IgD-negative memory B cell (primary cell): ENCODE data around the gene ADAT1. TPM values are rescaled to one million over a fixed set of nuclear protein-coding genes. Genes with fewer than 3 reads are reported as not detected.

Experiments used
- H3K27ac Mint-ChIP-seq, 3 donors: one replicate each; pipeline ENCODE4 v1.8.0; 2020 to 2022; ENCODE audit warnings: mild to moderate bottlenecking in 3 of 3, mixed read lengths in 3 of 3, moderate library complexity in 1 of 3
- H3K27me3 Mint-ChIP-seq: one replicate; pipeline ENCODE4 v1.8.0; 2021; ENCODE audit warnings: mixed read lengths
- H3K36me3 Mint-ChIP-seq: one replicate; pipeline ENCODE4 v1.8.0; 2020; ENCODE audit warnings: mild to moderate bottlenecking, mixed read lengths
- H3K4me1 Mint-ChIP-seq, 3 donors: one replicate each; pipeline ENCODE4 v1.8.0; 2020 to 2022; ENCODE audit warnings: mixed read lengths in 3 of 3, mild to moderate bottlenecking in 1 of 3
- H3K4me3 Mint-ChIP-seq, 4 donors: one replicate each; pipeline ENCODE4 v1.8.0; 2020 to 2022; ENCODE audit warnings: mild to moderate bottlenecking in 4 of 4, mixed read lengths in 4 of 4, moderate library complexity in 3 of 4
- H3K9me3 Mint-ChIP-seq, 3 donors: one replicate each; pipeline ENCODE4 v1.8.0; 2020 to 2021; ENCODE audit warnings: mixed read lengths in 3 of 3, mild to moderate bottlenecking in 1 of 3
- polyA plus RNA-seq: library from polyadenylated mRNA; unstranded; fragments of 300-500 nt; fragmentation: Illumina TruSeq; gene quantifications from one replicate; pipeline ENCODE4 v1.2.3, GENCODE V29; 2021

The ADAT1 gene
- polyA plus RNA-seq, result 39.3 TPM

GRCh38 chr16:75622761-75623605, at the start of gene ADAT1:
Gene ADAT1 (minus strand): TSS chr16:75623281. CDS start chr16:75620799, 2,482 bp downstream.
- H3K27me3 Mint-ChIP-seq, result no peaks in the 10 kb centered on the region
- peak within 1 kb of the TSS; percentile 98 to 99 (median 99) for H3K4me3 Mint-ChIP-seq
- H3K4me1 Mint-ChIP-seq, result peaks cover 30 to 39% (median 32%) of the 10 kb centered on the region in 3 donors
- no peaks in the 10 kb centered on the region for H3K9me3 Mint-ChIP-seq
- H3K27ac Mint-ChIP-seq, result peak within 1 kb of the TSS; percentile 98 to 99 (median 99)
- H3K36me3 Mint-ChIP-seq, result peaks cover 6% of the 10 kb centered on the region

GRCh38 chr16:75667503-75667902, 44.4 kb upstream of the ADAT1 start:
- Mint-ChIP-seq H3K27me3 (no peaks in the 10 kb centered on the region), H3K36me3 (peaks cover 2% of the 10 kb centered on the region), H3K9me3 (no peaks in the 10 kb centered on the region), H3K4me3 (no peak overlapping the region), H3K4me1 (peaks cover 0 to 2% (median 0%) of the 10 kb centered on the region in 3 donors), H3K27ac (peak overlapping the region in 1 of 3 donors; percentile 46)

GRCh38 chr16:75660726-75661302, 37.7 kb upstream of the ADAT1 start:
- peaks cover under 1% of the 10 kb centered on the region for H3K36me3 Mint-ChIP-seq
- no peaks in the 10 kb centered on the region for H3K9me3 Mint-ChIP-seq
- peak overlapping the region in 1 of 3 donors; percentile 62 for H3K27ac Mint-ChIP-seq
- H3K4me3 Mint-ChIP-seq, result no peak overlapping the region
- H3K4me1 Mint-ChIP-seq, result peaks cover 2 to 7% (median 2%) of the 10 kb centered on the region in 3 donors
- no peaks in the 10 kb centered on the region for H3K27me3 Mint-ChIP-seq

- peaks cover 2% of the 10 kb centered on the region for H3K36me3 Mint-ChIP-seq
- H3K9me3 Mint-ChIP-seq, result no peaks in the 10 kb centered on the region
- H3K27me3 Mint-ChIP-seq, result no peaks in the 10 kb centered on the region
- no peak overlapping the region for H3K4me3 Mint-ChIP-seq
- H3K4me1 Mint-ChIP-seq, result peaks cover 2 to 7% (median 3%) of the 10 kb centered on the region in 3 donors
- H3K27ac Mint-ChIP-seq, result peak overlapping the region in 2 of 3 donors; percentile 19 to 31
Observed at GRCh38 chr16:75660321-75660720, 37.2 kb upstream of the ADAT1 start.

GRCh38 chr16:75658175-75658574, 35.1 kb upstream of the ADAT1 start:
- Mint-ChIP-seq H3K27me3 (no peaks in the 10 kb centered on the region), H3K4me3 (no peak overlapping the region), H3K36me3 (peaks cover 2% of the 10 kb centered on the region), H3K4me1 (peaks cover 12 to 16% (median 15%) of the 10 kb centered on the region in 3 donors), H3K27ac (no peak overlapping the region), H3K9me3 (no peaks in the 10 kb centered on the region)

- peak overlapping the region in 2 of 3 donors; percentile 78 to 86 for H3K27ac Mint-ChIP-seq
- peaks cover 36 to 46% (median 43%) of the 10 kb centered on the region in 3 donors for H3K4me1 Mint-ChIP-seq
- peaks cover 2% of the 10 kb centered on the region for H3K36me3 Mint-ChIP-seq
- H3K9me3 Mint-ChIP-seq, result no peaks in the 10 kb centered on the region
- no peaks in the 10 kb centered on the region for H3K27me3 Mint-ChIP-seq
- H3K4me3 Mint-ChIP-seq, result peak overlapping the region in 1 of 4 donors; percentile 77
Observed at GRCh38 chr16:75653922-75654321, 30.8 kb upstream of the ADAT1 start.

GRCh38 chr16:75648265-75649076, 25.4 kb upstream of the ADAT1 start:
- Mint-ChIP-seq H3K4me1 (peaks cover 47 to 53% (median 50%) of the 10 kb centered on the region in 3 donors), H3K27ac (peak overlapping the region; percentile 97 to 100 (median 99)), H3K4me3 (peak overlapping the region; percentile 99 to 100 (median 99)), H3K27me3 (no peaks in the 10 kb centered on the region), H3K9me3 (no peaks in the 10 kb centered on the region), H3K36me3 (peaks cover 4% of the 10 kb centered on the region)

GRCh38 chr16:75647492-75648264, 24.6 kb upstream of the ADAT1 start, which contains the start of the genes KARS1 and TERF2IP:
Gene KARS1 (minus strand): TSS chr16:75647665. CDS start chr16:75647639, 26 bp downstream.
Gene TERF2IP (plus strand): TSS chr16:75647773. CDS start chr16:75647883, 110 bp downstream.
- Mint-ChIP-seq H3K9me3 (no peaks in the 10 kb centered on the region), H3K4me1 (peaks cover 40 to 49% (median 46%) of the 10 kb centered on the region in 3 donors), H3K36me3 (peaks cover 4% of the 10 kb centered on the region), H3K27me3 (no peaks in the 10 kb centered on the region), H3K27ac (peak within 1 kb of the TSS; percentile 97 to 100 (median 99)), H3K4me3 (peak within 1 kb of the TSS; percentile 99 to 100 (median 100))

GRCh38 chr16:75647112-75647491, 24.0 kb upstream of the ADAT1 start:
- Mint-ChIP-seq H3K36me3 (peaks cover 4% of the 10 kb centered on the region), H3K27me3 (no peaks in the 10 kb centered on the region), H3K4me3 (peak overlapping the region; percentile 99 to 100 (median 100)), H3K27ac (peak overlapping the region; percentile 97 to 98 (median 97)), H3K4me1 (peaks cover 39 to 45% (median 42%) of the 10 kb centered on the region in 3 donors), H3K9me3 (no peaks in the 10 kb centered on the region)

GRCh38 chr16:75644240-75645012, 21.3 kb upstream of the ADAT1 start:
- peaks cover 4% of the 10 kb centered on the region for H3K36me3 Mint-ChIP-seq
- H3K4me1 Mint-ChIP-seq, result peaks cover 22 to 28% (median 26%) of the 10 kb centered on the region in 3 donors

GRCh38 chr16:75640598-75640997, 17.5 kb upstream of the ADAT1 start:
- no peak overlapping the region for H3K27ac Mint-ChIP-seq
- H3K36me3 Mint-ChIP-seq, result peaks cover 5% of the 10 kb centered on the region
- no peak overlapping the region for H3K4me3 Mint-ChIP-seq
- H3K4me1 Mint-ChIP-seq, result peaks cover 14 to 26% (median 15%) of the 10 kb centered on the region in 3 donors
- H3K9me3 Mint-ChIP-seq, result no peaks in the 10 kb centered on the region
- H3K27me3 Mint-ChIP-seq, result no peaks in the 10 kb centered on the region

More at GRCh38 chr16:75644240-75645012, 21.3 kb upstream of the ADAT1 start:
- Mint-ChIP-seq H3K27ac (peak overlapping the region; percentile 28 to 91 (median 51)), H3K27me3 (no peaks in the 10 kb centered on the region), H3K4me3 (peak overlapping the region in 3 of 4 donors; percentile 71 to 94 (median 83)), H3K9me3 (no peaks in the 10 kb centered on the region)

- Mint-ChIP-seq H3K27ac (no peak overlapping the region), H3K36me3 (peaks cover 10% of the 10 kb centered on the region), H3K4me3 (no peak overlapping the region)
Observed at GRCh38 chr16:75635036-75635435, 12.0 kb upstream of the ADAT1 start.

GRCh38 chr16:75632857-75633256, 9.8 kb upstream of the ADAT1 start:
- Mint-ChIP-seq H3K4me1 (peaks cover 5 to 7% (median 6%) of the 10 kb centered on the region in 3 donors), H3K27ac (no peak overlapping the region), H3K36me3 (peaks cover 13% of the 10 kb centered on the region), H3K27me3 (no peaks in the 10 kb centered on the region), H3K4me3 (no peak overlapping the region), H3K9me3 (no peaks in the 10 kb centered on the region)

More at GRCh38 chr16:75635036-75635435, 12.0 kb upstream of the ADAT1 start:
- no peaks in the 10 kb centered on the region for H3K9me3 Mint-ChIP-seq
- peaks cover 2 to 4% (median 3%) of the 10 kb centered on the region in 3 donors for H3K4me1 Mint-ChIP-seq
- H3K27me3 Mint-ChIP-seq, result no peaks in the 10 kb centered on the region
